ENCODE measurements around the gene SLCO1B1. TPM values are rescaled to one million over a fixed set of nuclear protein-coding genes. Genes with fewer than 3 reads are reported as not detected.

Gene SLCO1B1
- total RNA-seq, 1 experiment from 2014 or later = 0.32 TPM

- TF ChIP-seq CTCF (IDR thresholded peaks at IDR 0.05 in 2 of 3, conservative IDR thresholded peaks at IDR 0.05 in 1 of 3; ENCODE audit: borderline replicate concordance in 1 of 3, insufficient read depth in 1 of 3, low read depth in 2 of 3, low read length in 2 of 3) = no peak
- TF ChIP-seq ATF3 (IDR thresholded peaks at IDR 0.05) = no peak
- TF ChIP-seq ZFX (IDR thresholded peaks at IDR 0.05) = no peak
- no peak for TF ChIP-seq CEBPB (IDR thresholded peaks at IDR 0.05; ENCODE audit: low read depth)
- no peak for TF ChIP-seq MAX (IDR thresholded peaks at IDR 0.05)
- no peak for TF ChIP-seq ELF1 (IDR thresholded peaks at IDR 0.05; ENCODE audit: borderline replicate concordance, low read depth)
- no peak for TF ChIP-seq RAD21 (IDR thresholded peaks at IDR 0.05; ENCODE audit: low read depth)
These were observed 7.0 kb downstream of the SLCO1B1 start (continued) for GRCh38 chr12:21138016-21138415.

- H3K9me2 ChIP-seq (ENCODE audit: insufficient read depth) = no peaks in the 10 kb centered on the region
- no peaks in the 10 kb centered on the region for H3K9me3 ChIP-seq (ENCODE audit: control insufficient read depth in 1 of 2, insufficient read depth in 1 of 2, low read depth in 1 of 2, low read length in 2 of 2)
- H3K79me2 ChIP-seq (ENCODE audit: insufficient read depth, low read length) = no peaks in the 10 kb centered on the region
- CTCF ChIA-PET = no interaction called here
- POLR2A ChIA-PET = no interaction called here
- H3K4me1 ChIP-seq (ENCODE audit: control insufficient read depth in 1 of 2, insufficient read depth in 2 of 2, low read length in 2 of 2) = no peaks in the 10 kb centered on the region
- RAD21 ChIA-PET (ENCODE audit: low non-redundant PET in 1 of 2, low total read pairs in 2 of 2, uncharacterized antibody in 2 of 2, unreplicated experiment in 2 of 2) = no interaction called here
- H4K20me1 ChIP-seq (ENCODE audit: insufficient read depth) = no peaks in the 10 kb centered on the region
- no peak overlapping the region for H3K9ac ChIP-seq (ENCODE audit: low read length)
- no peaks in the 10 kb centered on the region for H3K27me3 ChIP-seq (ENCODE audit: insufficient read depth, low read length)
- H3K4me3 ChIP-seq (replicated peaks in 1 of 2; ENCODE audit: low read depth in 1 of 2, low read length in 2 of 2) = no peak overlapping the region
- H3K36me3 ChIP-seq (ENCODE audit: control insufficient read depth in 1 of 2, insufficient read depth in 2 of 2, low read length in 2 of 2) = no peaks in the 10 kb centered on the region
- ATAC-seq (no peak), DNase-seq (ENCODE audit: low read depth, low spot score) (no peak)
- H2AFZ ChIP-seq (ENCODE audit: low read depth, low read length, poor library complexity, severe bottlenecking) = no peak overlapping the region
- no TSS peak for BruUV-seq (replicated peaks)
- intact Hi-C loops (cut with micrococcal nuclease) = no loop called here
- no peak overlapping the region for H3K4me2 ChIP-seq (ENCODE audit: low read length)
- H3K27ac ChIP-seq (ENCODE audit: low read depth, low read length) = no peak overlapping the region
- TF ChIP-seq EGR1 (IDR thresholded peaks at IDR 0.05; ENCODE audit: low read depth) (no peak), POLR2AphosphoS5 (IDR thresholded peaks at IDR 0.05; ENCODE audit: low read depth, low read length) (no peak), POLR2A (IDR thresholded peaks at IDR 0.05; ENCODE audit: borderline replicate concordance, extremely low read depth, insufficient read depth, insufficient read length) (no peak), ZNF274 (IDR thresholded peaks at IDR 0.05; ENCODE audit: low read depth, low read length) (no peak), CTCF (IDR thresholded peaks at IDR 0.05 in 2 of 3, conservative IDR thresholded peaks at IDR 0.05 in 1 of 3; ENCODE audit: borderline replicate concordance in 1 of 3, insufficient read depth in 1 of 3, low read depth in 2 of 3, low read length in 2 of 3) (no peak), EZH2 (IDR thresholded peaks at IDR 0.05) (no peak), JUND (IDR thresholded peaks at IDR 0.05) (no peak), CEBPB (IDR thresholded peaks at IDR 0.05; ENCODE audit: low read depth) (no peak), EZH2phosphoT487 (IDR thresholded peaks at IDR 0.05; ENCODE audit: borderline replicate concordance) (no peak), SP1 (IDR thresholded peaks at IDR 0.05; ENCODE audit: low read depth) (no peak), FOSL1 (IDR thresholded peaks at IDR 0.05; ENCODE audit: low read depth) (no peak), YY1 (IDR thresholded peaks at IDR 0.05; ENCODE audit: extremely low read depth, insufficient replicate concordance, low read depth, low read length) (no peak), SRF (IDR thresholded peaks at IDR 0.05; ENCODE audit: low read depth) (no peak), MAX (IDR thresholded peaks at IDR 0.05) (no peak), SIN3A (IDR thresholded peaks at IDR 0.05; ENCODE audit: low read depth) (no peak), ELF1 (IDR thresholded peaks at IDR 0.05; ENCODE audit: borderline replicate concordance, low read depth) (no peak), ATF3 (IDR thresholded peaks at IDR 0.05) (no peak), CBX3 (IDR thresholded peaks at IDR 0.05; ENCODE audit: low read depth) (no peak), ZFX (IDR thresholded peaks at IDR 0.05) (no peak)
These were observed 13.3 kb downstream of the SLCO1B1 start for GRCh38 chr12:21144309-21144708.
